ENCODE data around the gene LRRC61.
"Not testable (repeated sequence)": the region's sequence is repeated elsewhere in the genome, so short reads cannot be mapped to it uniquely, and the experiment has no call there.

LRRC61 gene, protein sequence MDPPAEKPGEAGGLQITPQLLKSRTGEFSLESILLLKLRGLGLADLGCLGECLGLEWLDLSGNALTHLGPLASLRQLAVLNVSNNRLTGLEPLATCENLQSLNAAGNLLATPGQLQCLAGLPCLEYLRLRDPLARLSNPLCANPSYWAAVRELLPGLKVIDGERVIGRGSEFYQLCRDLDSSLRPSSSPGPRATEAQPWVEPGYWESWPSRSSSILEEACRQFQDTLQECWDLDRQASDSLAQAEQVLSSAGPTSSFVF

DNA sequence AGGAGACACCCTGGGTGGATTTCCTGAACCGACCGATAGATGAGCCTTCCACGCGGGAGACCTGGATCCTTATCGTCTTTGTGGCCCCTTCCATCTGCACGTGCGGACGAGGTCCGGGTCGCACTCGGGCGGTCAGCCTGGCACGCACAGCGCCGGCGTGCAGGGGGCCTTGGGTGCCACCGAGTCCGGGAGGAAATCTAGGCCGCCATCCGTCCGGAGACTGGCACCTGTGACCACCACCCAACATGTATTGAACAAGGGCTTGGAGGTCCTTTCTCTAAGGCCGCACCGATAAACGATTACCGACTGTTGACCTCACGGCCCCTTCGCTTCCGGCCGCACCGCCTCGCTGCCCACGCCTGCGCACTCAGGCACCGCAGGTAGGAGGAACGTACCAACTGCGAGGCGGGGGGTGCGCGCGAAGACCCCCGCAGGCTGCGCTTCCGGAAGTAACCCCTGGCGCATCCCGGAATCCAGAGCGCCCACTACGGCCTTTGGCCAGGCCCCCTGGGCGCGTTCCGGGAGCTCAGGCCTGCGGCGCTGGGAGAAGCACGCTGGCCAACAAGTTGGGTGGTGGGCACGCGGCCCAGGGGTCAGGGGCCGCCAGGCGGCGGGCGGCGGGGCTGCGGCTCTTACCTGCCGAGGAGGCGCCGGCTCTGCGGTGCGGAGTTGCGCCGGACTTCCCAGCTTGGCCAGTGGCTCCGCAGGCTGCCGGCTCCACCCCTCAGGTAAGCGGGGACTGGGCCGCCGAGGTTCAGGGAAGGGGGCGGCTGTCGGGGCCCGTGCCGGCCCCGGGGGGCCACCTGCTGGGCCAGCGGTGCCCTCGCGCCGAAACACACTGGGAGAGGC, at the start of gene LRRC61, which contains the start of gene ACTR3C:
LRRC61 (plus strand) TSS at position 523 of the 849 bp plus-strand sequence. CDS start 13,507 bp downstream, outside the sequence.
ACTR3C (minus strand) TSS at position 713 of the 849 bp plus-strand sequence. CDS start 28,249 bp downstream, outside the sequence.
- DNase-seq (ENCODE audit: low read depth in 2 of 2), result peak; percentile 15 to 41

DNA sequence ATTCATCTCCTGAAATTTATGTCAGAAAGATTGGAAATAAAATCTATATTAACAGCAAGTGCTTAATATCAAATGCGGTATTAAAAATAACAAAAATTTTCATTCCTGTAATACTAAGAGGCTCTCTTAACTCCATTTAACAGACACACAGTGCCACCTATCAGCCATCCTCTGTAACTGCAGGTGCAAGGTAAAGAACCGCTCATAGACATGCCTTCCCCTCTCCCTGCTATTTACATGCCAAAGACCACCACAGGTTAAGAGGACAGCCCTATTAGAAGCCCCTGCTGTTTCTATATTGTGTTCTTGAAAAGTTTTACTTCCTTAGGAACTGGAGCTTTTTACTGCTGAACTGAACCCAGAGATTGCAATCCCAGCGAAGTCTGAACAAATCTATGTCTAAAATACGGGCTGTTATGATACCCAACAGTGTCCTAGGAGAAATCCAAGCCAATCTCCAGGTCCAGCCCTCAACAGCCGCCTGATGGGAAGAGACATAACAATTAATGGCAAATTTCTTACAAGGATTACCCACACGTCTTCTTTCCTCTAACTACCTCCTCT, 46.9 kb upstream of the LRRC61 start:
- DNase-seq (ENCODE audit: low read depth in 2 of 2), result not testable (repeated sequence)

DNA sequence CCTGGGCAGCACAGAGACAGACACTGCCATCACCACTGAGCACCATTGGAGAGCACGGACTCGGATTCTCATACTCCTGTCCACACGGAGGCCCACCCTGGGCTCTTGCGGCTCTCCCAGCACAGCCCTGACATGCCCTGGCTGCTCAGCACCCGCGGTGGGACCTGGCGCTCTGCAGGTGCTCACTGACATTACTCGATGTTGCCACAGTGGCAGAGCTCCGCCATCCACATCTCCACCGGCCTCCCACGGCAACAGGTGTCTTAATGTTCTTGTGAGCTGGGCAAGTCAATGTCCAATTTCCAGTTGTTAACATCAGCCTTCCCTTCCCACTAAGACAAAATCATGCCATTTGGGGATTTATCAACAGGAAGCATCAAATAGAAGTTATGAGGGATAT, 44.8 kb upstream of the LRRC61 start:
- DNase-seq (ENCODE audit: low read depth in 2 of 2), result not testable (repeated sequence)

DNA sequence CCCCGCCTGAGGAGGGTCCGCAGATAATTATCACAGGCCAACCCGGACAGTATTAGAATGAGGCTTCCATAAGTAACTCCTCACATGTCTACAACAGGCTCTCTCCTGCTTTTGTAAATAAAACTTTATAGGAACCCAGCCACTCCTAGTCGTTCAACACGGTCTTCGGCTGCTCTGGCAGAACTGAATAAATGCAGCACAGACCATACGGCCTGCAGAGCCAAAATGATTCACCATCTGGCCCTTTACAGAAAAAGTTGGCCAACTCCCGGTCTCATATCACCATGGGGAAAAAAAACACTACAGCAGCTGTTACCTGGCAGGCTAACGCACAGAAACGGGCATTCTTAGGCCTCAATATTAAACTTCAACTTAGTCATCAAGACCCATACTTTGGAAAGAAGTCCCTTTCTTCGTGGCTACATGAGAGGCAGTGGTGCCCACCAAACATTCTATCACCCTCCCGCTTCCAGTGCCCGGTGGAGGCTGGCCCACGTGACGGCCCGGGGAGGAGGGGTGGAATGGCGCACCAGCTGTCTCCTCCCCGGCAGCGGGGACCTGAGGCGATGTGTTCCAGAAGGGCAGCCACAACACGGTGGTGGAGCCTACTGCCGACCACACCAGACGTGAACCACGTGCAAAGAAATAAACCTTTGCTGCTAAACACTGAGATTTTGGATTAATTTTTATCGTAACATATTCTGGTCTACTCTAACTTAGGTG, 41.3 kb upstream of the LRRC61 start:
- DNase-seq (ENCODE audit: low read depth in 2 of 2), result not testable (repeated sequence)

DNA sequence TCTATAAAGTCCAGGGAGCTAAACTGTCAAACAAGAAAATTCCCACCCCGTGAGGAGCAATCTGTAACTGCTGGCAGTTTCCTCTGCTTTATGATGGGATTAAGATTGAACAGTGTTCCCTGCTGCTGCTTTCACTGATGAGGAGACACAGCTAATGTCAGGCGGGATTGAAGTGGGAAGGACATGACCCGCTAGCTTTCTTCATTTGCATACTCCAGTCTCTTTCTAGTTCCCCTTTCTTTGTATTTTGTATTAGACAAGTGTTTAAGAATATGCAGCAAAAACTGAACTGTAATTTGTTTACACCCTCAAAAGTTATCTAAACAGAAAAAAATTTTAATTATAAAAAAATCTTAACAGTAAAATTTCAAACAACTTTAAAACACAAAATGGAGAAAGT, 40.0 kb upstream of the LRRC61 start:
- DNase-seq (ENCODE audit: low read depth in 2 of 2), result not testable (repeated sequence)

DNA sequence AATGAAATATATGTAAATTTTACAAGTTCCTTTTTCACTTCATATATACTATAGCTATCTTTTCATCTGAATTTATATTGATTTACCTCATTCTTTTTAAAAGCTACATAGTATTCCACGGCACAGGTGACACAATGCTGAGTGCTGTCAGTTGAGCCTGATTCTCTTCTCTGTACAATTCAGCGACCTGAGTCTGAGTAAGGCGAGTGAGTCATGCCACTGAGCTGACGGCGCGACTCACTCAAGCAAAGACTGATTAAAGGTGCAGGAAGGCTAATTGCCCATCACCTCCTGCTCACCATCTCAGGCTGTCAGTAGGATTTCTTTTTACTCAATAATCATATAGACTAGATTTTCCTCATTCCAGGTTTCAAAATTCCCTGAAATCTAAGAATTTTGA, 39.5 kb upstream of the LRRC61 start:
- DNase-seq (ENCODE audit: low read depth in 2 of 2), result not testable (repeated sequence)

DNA sequence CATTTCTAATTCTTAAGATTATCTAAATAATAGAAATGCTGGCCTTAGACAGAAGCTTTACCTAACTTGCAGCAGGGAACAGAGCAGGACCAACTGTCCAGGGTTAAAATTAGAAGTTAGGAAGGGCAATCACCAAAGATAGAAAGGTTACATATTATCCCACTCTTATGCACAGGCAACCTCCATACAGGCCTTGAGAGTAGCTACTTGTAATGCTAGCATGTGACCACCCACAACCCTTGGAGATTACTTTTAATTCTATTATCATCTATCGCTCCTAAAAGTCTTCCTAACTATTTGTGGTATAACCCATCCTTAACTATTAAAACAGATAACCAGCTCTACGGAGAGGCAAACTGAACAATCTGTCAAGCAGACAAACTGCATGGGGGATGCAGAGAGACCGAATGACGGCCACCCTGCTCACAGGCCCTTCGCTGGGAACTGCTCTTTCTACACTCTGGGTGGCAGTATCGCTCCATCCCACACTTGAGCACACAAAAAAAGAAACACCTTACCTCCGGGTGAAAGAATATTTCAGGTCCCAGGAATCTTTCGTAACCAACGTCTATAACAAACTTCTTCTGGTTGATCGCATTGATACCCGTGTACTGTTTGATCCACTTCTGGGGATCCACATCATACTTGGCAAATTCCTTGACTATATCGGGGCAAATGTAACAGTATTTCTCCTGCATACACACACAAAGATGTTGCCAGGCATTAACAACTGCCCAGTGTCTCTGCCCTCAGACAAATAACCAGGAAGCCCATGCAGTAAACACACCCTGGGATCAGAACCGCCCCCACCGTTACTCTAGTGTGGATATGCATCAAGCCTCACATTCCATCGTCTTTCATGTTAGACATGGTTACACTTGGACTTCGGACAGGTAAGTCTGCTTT, 37.1 kb upstream of the LRRC61 start:
- not testable (repeated sequence) for DNase-seq (ENCODE audit: low read depth in 2 of 2)

DNA sequence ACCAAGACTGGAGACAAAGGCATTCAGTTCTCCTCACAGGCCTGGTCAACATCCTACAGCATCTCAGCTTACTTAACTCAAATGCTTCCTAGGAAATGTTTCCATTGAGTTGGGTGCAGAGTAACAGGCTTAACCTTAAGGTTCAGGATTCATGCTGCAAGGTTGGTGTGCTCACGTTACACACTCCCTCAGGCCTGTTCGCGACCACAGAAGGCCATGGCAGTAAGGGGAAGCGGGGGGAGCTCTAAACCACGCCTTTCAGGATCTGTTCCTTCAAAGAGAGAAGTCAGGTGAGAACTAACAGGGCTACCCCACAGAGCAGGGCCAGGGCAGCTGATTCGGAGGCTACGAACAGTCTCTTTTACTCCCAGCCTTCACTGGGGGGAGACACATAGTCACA, 35.3 kb upstream of the LRRC61 start:
- DNase-seq (ENCODE audit: low read depth in 2 of 2), result not testable (repeated sequence)

DNA sequence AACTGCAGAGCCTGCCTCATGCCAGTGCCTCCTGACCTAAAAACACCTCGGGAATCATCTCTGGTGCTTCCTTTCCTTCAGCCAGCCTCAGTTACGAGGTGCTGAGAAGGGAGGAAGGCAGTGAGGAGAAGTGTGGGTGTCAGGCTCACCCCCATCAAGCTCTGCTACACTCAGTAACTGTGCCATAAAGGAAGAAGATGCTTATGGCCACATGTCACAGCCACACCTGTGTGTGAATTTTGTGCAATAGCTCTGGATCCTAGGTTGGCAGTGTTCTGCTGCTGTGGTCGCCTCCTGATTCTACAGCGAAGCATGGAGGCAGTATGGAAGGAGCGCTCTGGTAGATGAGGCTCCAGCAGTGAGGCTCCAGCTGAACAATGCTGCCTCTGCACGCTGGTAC, 34.3 kb upstream of the LRRC61 start:
- DNase-seq (ENCODE audit: low read depth in 2 of 2), result not testable (repeated sequence)

DNA sequence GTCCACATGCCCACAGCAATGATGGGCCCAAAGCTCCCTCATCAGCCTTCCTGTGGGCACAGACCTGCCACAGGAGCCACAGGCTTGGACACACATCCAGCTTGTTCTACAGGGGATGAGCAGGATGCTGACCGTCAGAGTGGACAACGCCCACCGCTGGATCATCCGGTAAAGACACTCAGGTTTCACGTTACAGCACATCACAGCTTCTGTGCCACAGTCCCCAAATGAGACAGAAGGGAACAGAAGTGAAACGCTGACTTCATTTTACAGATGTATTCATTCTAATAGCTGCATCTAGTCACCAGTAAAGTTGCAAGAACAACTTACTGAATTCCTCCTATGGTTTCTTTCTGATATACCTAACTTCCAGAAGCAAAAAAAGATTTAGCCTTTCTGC, 32.8 kb upstream of the LRRC61 start:
- not testable (repeated sequence) for DNase-seq (ENCODE audit: low read depth in 2 of 2)

DNA sequence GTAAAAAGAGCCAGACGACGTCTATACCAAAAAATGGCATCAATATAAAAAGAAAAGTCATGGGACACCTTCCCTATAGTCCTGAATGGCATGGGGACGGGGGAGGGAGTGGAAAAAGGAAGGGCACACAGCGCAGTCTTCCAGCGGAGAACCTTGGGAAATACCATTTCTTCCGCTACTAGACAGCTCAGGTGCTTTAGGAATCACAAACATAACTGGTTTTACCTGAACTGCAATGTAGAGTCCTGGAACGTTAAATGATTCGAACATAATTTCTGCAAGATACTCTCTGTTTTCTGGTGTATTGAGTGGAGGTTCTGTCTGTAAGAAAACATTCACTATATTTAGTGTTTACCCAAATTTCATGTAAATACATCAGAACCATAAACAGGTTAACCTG, 28.1 kb upstream of the LRRC61 start:
- DNase-seq (ENCODE audit: low read depth in 2 of 2), result not testable (repeated sequence)

DNA sequence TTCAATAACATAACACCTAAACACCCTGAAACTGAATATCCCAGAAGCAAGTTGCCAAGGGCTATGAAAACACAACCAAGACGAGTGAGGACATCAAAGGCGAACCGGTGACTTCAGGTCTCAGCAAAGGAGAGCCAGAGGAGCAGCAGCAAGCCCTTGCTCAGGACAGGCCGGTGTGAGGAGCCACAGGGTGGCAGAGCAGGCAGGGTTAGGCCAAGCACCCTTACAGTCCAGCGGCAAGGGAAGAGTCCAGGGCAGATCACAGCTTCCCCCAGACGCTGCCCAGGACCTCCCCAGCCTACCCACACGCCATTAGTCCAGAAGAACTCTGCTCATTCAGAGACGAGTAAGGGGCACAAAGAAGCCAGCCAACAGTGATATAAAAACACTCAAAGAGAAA, 27.5 kb upstream of the LRRC61 start:
- not testable (repeated sequence) for DNase-seq (ENCODE audit: low read depth in 2 of 2)

DNA sequence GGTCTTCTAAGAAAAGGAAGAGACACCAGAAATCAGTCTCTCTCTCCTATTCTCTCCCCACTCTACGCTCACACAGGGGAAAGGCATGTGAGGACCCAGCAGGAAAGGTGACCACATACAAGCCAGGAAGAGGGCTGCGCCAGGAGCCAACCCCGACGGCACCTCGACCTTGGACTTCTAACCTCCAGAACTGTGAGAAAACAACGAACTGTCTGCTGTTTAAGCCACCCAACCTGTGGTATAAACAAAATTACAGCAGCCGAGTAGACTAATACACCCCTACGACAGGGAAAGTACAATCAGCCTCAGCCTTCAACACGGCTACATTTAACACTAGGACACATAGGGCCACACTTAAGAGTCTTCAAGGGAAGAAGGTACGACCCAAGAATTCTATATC, 26.4 kb upstream of the LRRC61 start:
- DNase-seq (ENCODE audit: low read depth in 2 of 2), result not testable (repeated sequence)

DNA sequence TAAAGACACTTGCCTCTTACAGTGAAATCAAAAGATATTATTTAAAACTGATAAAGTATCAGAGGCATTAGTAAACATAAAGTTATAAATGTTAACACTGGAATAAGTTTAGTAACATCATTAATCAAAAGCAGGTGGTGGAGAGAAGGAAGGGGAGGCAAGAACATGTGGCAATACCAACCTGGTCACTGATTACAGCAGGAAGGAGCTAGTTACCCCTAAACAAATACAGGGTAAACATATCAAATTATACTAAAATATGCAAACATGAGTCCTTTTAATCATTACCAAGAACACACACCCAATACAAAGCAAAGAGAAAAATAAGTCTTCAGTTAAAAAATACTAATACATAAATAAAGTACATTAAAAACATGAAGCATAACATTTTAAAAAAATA, 25.2 kb upstream of the LRRC61 start:
- not testable (repeated sequence) for DNase-seq (ENCODE audit: low read depth in 2 of 2)

DNA sequence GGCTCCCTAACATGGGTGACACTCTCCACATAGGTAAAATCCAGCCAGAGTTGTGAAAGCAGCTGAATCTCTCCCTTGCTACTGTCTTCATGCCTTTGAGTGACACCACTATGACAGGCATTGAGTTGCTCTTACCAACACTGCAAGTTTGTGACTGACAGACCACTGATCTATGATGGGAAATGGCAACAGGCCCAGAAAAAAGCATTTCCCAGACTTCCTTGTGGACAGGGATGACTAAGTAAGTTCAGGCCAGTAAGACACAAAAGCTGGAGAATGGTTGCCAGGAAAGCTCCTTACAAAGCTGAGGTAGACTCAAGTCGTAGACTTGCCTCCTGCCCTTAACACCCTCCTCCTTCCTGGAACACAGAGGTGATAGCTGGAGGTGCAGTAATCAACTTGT, 20.2 kb upstream of the LRRC61 start:
- DNase-seq (ENCODE audit: low read depth in 2 of 2), result not testable (repeated sequence)

DNA sequence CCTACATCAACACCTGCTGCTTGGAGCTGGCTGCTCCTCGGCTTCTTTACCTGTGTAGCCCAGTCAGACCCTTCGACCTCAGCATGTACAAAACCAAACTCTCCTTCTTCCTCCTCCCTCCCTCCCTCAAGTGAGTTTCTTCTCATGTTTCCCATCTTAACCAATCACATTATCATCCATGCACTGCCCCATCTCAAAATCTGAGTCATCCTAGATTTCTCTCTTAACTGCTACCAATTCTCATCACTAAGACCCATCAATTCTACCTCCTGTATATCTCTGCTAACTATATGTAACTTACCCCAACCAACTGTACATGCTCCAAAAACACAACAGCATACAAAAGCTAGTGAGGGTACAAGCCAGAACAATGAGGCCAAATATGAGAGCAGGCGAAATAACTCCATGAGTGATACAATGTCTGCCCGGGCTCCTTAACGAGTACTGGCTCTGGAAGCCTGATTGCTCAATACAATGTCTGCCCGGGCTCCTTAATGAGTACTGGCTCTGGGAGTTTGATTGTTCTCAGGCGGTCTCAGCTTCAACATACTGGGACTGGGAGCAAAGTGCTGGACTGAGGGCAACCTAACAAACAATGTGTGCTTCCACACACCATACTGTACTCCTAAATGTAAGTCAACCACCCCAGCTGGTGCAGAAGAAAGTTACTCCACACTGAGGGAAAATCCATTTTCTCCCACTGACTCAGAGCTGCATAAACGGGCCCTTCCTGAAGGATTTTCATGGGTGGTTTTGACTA, 18.5 kb upstream of the LRRC61 start:
- DNase-seq (ENCODE audit: low read depth in 2 of 2), result not testable (repeated sequence)

DNA sequence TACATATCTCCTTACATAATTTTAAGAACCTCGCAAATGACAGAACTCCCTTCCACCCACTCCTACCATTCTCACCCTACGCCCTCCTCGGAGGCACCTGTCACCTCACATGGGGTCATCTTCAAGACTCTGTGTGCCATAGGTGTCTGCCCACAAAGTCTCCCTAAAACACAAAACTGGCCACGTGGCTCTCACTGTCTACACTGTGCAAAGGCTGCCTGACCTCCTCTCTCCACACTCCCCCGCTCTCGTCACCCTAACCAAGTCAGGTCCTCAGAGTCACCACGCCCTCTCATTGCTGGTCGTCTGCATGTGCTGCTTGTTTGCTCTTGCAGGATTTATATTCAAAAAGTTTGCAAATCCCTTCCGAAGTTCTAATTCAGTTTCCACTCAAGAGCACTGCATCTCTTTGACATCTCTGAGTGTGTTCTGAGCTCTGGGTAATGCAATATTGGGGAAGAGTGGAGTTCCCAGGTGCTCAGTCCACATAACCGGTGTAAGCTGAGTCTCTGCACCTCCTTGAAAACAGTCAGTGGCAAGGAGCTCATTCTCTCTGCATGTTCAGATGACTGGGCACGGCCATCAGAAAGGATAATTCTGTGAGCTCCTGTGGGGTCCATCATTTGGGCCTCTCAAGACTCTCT, 17.8 kb upstream of the LRRC61 start:
- DNase-seq (ENCODE audit: low read depth in 2 of 2), result not testable (repeated sequence)

DNA sequence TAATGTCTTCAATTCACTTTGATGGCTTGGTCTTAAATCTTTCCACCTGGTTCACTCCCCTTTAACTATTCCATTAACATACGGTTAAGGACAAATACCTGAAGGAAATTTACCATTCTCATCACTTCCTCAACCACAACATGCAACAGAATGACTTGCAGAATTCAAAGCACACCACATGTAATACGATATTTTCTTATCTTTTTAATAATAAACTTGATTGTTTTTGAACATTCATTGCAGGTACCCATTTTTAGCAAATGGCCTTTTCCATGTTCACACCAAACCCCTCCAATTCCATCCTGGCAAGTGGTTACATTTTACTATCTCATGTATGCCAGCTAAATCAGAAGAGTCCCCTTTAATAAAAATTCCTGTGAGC, 17.3 kb upstream of the LRRC61 start:
- DNase-seq (ENCODE audit: low read depth in 2 of 2), result not testable (repeated sequence)

DNA sequence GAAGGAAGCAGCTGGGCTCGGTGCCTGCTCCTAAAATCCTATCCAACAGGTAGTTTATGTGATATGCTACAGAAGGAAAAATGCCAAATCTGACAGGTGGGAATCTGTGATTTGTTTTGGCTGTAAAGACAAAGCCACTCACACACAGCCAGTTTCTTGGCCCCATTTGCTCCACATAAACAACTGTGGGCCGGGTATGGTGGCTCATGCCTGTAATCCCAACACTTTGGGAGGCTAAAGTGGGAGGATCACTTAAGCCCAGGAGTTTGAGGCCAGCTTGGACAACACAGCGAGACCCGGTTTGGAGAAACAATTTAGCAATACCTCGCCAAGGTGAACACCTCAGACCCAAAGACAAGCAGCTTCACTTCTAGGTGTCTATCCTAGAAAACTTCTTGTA, 16.8 kb upstream of the LRRC61 start:
- DNase-seq (ENCODE audit: low read depth in 2 of 2), result not testable (repeated sequence)

Measured in stimulated activated CD8-positive, alpha-beta memory T cell treated with anti-CD3 and anti-CD28 coated beads, Interleukin-2, amount 100 ng/mL, for 1 hour (primary cell).